Measurements from ENCODE around the gene NEURL1B. TPM values are rescaled to one million over a fixed set of nuclear protein-coding genes. Genes with fewer than 3 reads are reported as not detected.

Gene NEURL1B
- total RNA-seq, 1 donor from 2014 or later, result 6.1 TPM

GRCh38 chr5:172683264-172683644 is 42.2 kb downstream of the NEURL1B start:
- Mint-ChIP-seq H3K9me3 (no peaks in the 10 kb centered on the region), H3K36me3 (ENCODE audit: low read depth) (peaks cover 5% of the 10 kb centered on the region), H3K4me3 (no peak overlapping the region), H3K4me1 (peaks cover 8% of the 10 kb centered on the region), H3K27ac (ENCODE audit: unreplicated experiment) (no peak overlapping the region), H3K27me3 (ENCODE audit: low read depth) (peaks cover 18% of the 10 kb centered on the region)
- DNase-seq (ENCODE audit: low read depth, low spot score), result no peak
- no peak for TF ChIP-seq CTCF (conservative IDR thresholded peaks at IDR 0.05)

- no peak for DNase-seq (ENCODE audit: low read depth, low spot score)
- H3K4me1 Mint-ChIP-seq, result peaks cover 4% of the 10 kb centered on the region
- H3K27ac Mint-ChIP-seq (ENCODE audit: unreplicated experiment), result no peak overlapping the region
- no peak overlapping the region for H3K4me3 Mint-ChIP-seq
- H3K9me3 Mint-ChIP-seq, result no peaks in the 10 kb centered on the region
- peaks cover 18% of the 10 kb centered on the region for H3K27me3 Mint-ChIP-seq (ENCODE audit: low read depth)
- peaks cover 5% of the 10 kb centered on the region for H3K36me3 Mint-ChIP-seq (ENCODE audit: low read depth)
- TF ChIP-seq CTCF (conservative IDR thresholded peaks at IDR 0.05), result no peak
Measured at GRCh38 chr5:172683645-172684471, 42.8 kb downstream of the NEURL1B start.

GRCh38 chr5:172685091-172685490 is 44.0 kb downstream of the NEURL1B start:
- no peak overlapping the region for H3K4me3 Mint-ChIP-seq
- peaks cover 5% of the 10 kb centered on the region for H3K36me3 Mint-ChIP-seq (ENCODE audit: low read depth)
- H3K4me1 Mint-ChIP-seq, result peaks cover 4% of the 10 kb centered on the region
- no peak for TF ChIP-seq CTCF (conservative IDR thresholded peaks at IDR 0.05)
- peaks cover 18% of the 10 kb centered on the region for H3K27me3 Mint-ChIP-seq (ENCODE audit: low read depth)
- no peak for DNase-seq (ENCODE audit: low read depth, low spot score)
- H3K9me3 Mint-ChIP-seq, result no peaks in the 10 kb centered on the region
- no peak overlapping the region for H3K27ac Mint-ChIP-seq (ENCODE audit: unreplicated experiment)

- H3K36me3 Mint-ChIP-seq (ENCODE audit: low read depth), result peaks cover 5% of the 10 kb centered on the region
- TF ChIP-seq CTCF (conservative IDR thresholded peaks at IDR 0.05), result no peak
- no peak overlapping the region for H3K27ac Mint-ChIP-seq (ENCODE audit: unreplicated experiment)
- H3K27me3 Mint-ChIP-seq (ENCODE audit: low read depth), result peaks cover 18% of the 10 kb centered on the region
- no peaks in the 10 kb centered on the region for H3K9me3 Mint-ChIP-seq
- H3K4me3 Mint-ChIP-seq, result no peak overlapping the region
- H3K4me1 Mint-ChIP-seq, result peaks cover 4% of the 10 kb centered on the region
- no peak for DNase-seq (ENCODE audit: low read depth, low spot score)
Measured at GRCh38 chr5:172686111-172686510, 45.0 kb downstream of the NEURL1B start.

- TF ChIP-seq CTCF (conservative IDR thresholded peaks at IDR 0.05), result no peak
- no peak for DNase-seq (ENCODE audit: low read depth, low spot score)
- Mint-ChIP-seq H3K9me3 (no peaks in the 10 kb centered on the region), H3K4me3 (no peak overlapping the region), H3K36me3 (ENCODE audit: low read depth) (peaks cover 5% of the 10 kb centered on the region), H3K27me3 (ENCODE audit: low read depth) (peaks cover 18% of the 10 kb centered on the region), H3K27ac (ENCODE audit: unreplicated experiment) (no peak overlapping the region), H3K4me1 (peaks cover 4% of the 10 kb centered on the region)
Measured at GRCh38 chr5:172686539-172687390, 45.7 kb downstream of the NEURL1B start.
